HepG2 (cell line): ENCODE measurements around the gene IER2. TPM values are rescaled to one million over a fixed set of nuclear protein-coding genes. Genes with fewer than 3 reads are reported as not detected.

ENCODE experiments used
- ELF3 ChIP-seq: IDR thresholded peaks from 2 replicates; pipeline ENCODE4 v1.6.1; 2016; ENCODE audit warnings: missing genetic modification reagents, missing compliant biosample characterization
- GPN1 ChIP-seq: sonication (generic); formaldehyde crosslinking; IDR thresholded peaks from 2 replicates; pipeline ENCODE4 v1.5.1; 2020; ENCODE audit warnings: missing genetic modification reagents, borderline replicate concordance
- HNF4A ChIP-seq: sonication (generic); formaldehyde crosslinking; IDR thresholded peaks from 2 replicates; pipeline ENCODE4 v1.4.0; 2020; ENCODE audit warnings: missing genetic modification reagents
- HOXA9 ChIP-seq: sonication (generic); formaldehyde crosslinking; IDR thresholded peaks from 2 replicates; pipeline ENCODE4 v1.8.1; 2022; ENCODE audit warnings: missing genetic modification reagents, mild to moderate bottlenecking, moderate library complexity, borderline replicate concordance
- NONO ChIP-seq, 2 experiments: fragments of 450-650 bp in 1 of 2; sonication (generic) in 1 of 2; formaldehyde crosslinking in 1 of 2; IDR thresholded peaks in 1 of 2; conservative IDR thresholded peaks in 1 of 2; 2 replicates each; pipeline versions ENCODE4 v1.6.1 to v1.8.0; 2017 to 2022; ENCODE audit warnings: mild to moderate bottlenecking in 1 of 2, missing genetic modification reagents in 1 of 2, moderate library complexity in 1 of 2
- ONECUT2 ChIP-seq: sonication (generic); formaldehyde crosslinking; IDR thresholded peaks from 2 replicates; pipeline ENCODE4 v1.4.0; 2020; ENCODE audit warnings: missing genetic modification reagents
- PRMT3 ChIP-seq: sonication (generic); formaldehyde crosslinking; IDR thresholded peaks from 2 replicates; pipeline ENCODE4 v1.8.1; 2022; ENCODE audit warnings: low read depth, mild to moderate bottlenecking, moderate library complexity, missing genetic modification reagents, borderline replicate concordance
- ZNF234 ChIP-seq: sonication (generic); formaldehyde crosslinking; conservative IDR thresholded peaks from 2 replicates; pipeline ENCODE4 v1.5.1; 2020; ENCODE audit warnings: mild to moderate bottlenecking, missing genetic modification reagents
- ZNF460 ChIP-seq: sonication (generic); formaldehyde crosslinking; IDR thresholded peaks from 2 replicates; pipeline ENCODE4 v1.5.1; 2020; ENCODE audit warnings: missing genetic modification reagents, mild to moderate bottlenecking, borderline replicate concordance
- ZNF777 ChIP-seq: sonication (generic); formaldehyde crosslinking; IDR thresholded peaks from 2 replicates; pipeline ENCODE4 v1.4.0; 2020; ENCODE audit warnings: missing genetic modification reagents
- ZNF782 ChIP-seq: sonication (generic); formaldehyde crosslinking; IDR thresholded peaks from 2 replicates; pipeline ENCODE4 v1.4.0; 2020; ENCODE audit warnings: missing genetic modification reagents, mild to moderate bottlenecking, borderline replicate concordance
- ZSCAN29 ChIP-seq: sonication (generic); formaldehyde crosslinking; conservative IDR thresholded peaks from 2 replicates; pipeline ENCODE4 v1.4.0; 2020; ENCODE audit warnings: mild to moderate bottlenecking, missing genetic modification reagents
- polyA plus RNA-seq, 8 experiments: library from polyadenylated mRNA; depleted of rRNA in 3 of 8; stranded (reverse) in 7 of 8; unstranded in 1 of 8; fragments of >200 nt; fragmentation: Illumina TruSeq in 4 of 8; extraction: Trizol in 4 of 8; gene quantifications; 2 replicates each; pipeline versions ENCODE4 v1.2.1 to v1.2.3, GENCODE V29; 2011 to 2016; ENCODE audit warnings: low read depth in 4 of 8, missing spikeins in 1 of 8, mixed read lengths in 1 of 8; ENCODE audit not compliant: insufficient read depth in 1 of 8
- total RNA-seq, 5 experiments: library from RNA; depleted of rRNA; stranded (reverse); fragments of >200 nt; fragmentation: Illumina TruSeq; extraction: Trizol; gene quantifications; 2 replicates each; pipeline ENCODE4 v1.2.3, GENCODE V29; 2016; ENCODE audit warnings: low read depth in 1 of 5
- TF ChIP-seq, protein P1 (sequence below): IDR thresholded peaks from 2 replicates; pipeline ENCODE4 v1.6.1; 2016
- TF ChIP-seq, protein P2 (sequence below): sonication (generic); formaldehyde crosslinking; IDR thresholded peaks from 2 replicates; pipeline ENCODE4 v1.5.1; 2020; ENCODE audit warnings: mild to moderate bottlenecking, missing genetic modification reagents, moderate library complexity
- TF ChIP-seq, protein P3 (sequence below): sonication (generic); formaldehyde crosslinking; IDR thresholded peaks from 2 replicates; pipeline ENCODE4 v1.5.0; 2020; ENCODE audit warnings: missing genetic modification reagents
- TF ChIP-seq, protein P4 (sequence below): sonication (generic); formaldehyde crosslinking; IDR thresholded peaks from 2 replicates; pipeline ENCODE4 v1.8.1; 2023; ENCODE audit warnings: mild to moderate bottlenecking, moderate library complexity, missing genetic modification reagents
- TF ChIP-seq, protein P5 (sequence below): sonication (generic); formaldehyde crosslinking; IDR thresholded peaks from 2 replicates; pipeline ENCODE4 v1.4.0; 2020; ENCODE audit warnings: missing genetic modification reagents
- TF ChIP-seq, protein P6 (sequence below): IDR thresholded peaks from 2 replicates; pipeline ENCODE4 v1.6.1; 2012; ENCODE audit warnings: low read length, improper control_type of control experiment

IER2 gene
- total and polyA plus RNA-seq, 2 of the 13 experiments (the other 11 are each of a cell fraction or from before 2014, with no cell fraction given), result 10.1 to 14.3 TPM

DNA sequence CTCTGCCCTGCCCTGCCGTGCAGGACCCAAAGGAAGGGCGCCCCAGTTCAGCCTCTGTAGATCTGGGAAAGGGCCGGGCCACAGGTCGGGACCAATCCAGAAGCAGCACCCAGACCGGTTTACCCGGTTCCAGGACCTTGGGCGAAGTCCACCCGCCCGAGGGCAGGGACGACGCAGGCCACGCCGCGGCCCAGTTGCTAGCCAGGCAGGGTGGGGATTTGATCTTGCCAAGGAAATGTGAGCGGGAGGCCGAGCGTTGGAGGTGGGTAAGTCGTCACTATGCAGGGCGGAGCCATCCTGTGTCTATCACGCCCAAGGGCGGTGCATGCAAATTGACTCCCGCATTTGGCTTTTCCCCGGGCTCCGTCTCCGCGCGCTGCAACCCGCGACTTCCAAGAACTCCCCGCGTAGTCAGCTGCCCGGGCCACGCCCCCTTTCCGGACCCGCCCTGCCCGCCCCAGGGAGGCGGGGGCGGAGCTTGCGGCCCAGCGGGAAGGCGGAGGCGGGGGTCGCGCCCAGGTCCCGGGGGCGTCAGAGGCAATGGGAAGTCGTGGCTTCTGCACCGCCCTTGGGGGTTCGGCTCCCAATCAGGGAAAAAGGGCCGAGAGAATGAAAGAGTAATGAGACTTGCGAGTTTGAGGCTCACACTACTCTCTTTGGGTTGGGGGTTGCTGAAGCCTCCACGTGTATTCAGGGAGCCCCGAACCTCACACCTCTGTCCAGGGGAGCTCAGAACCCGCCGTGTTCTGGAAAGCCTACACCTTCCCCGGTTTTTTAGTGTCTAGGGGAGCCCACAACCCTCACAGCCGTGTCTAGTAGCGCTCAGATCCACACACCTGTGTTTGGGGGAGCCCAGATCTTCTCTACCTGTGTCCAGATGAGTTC, 12.8 kb downstream of the IER2 start (continued):
- TF ChIP-seq, protein P1, sequence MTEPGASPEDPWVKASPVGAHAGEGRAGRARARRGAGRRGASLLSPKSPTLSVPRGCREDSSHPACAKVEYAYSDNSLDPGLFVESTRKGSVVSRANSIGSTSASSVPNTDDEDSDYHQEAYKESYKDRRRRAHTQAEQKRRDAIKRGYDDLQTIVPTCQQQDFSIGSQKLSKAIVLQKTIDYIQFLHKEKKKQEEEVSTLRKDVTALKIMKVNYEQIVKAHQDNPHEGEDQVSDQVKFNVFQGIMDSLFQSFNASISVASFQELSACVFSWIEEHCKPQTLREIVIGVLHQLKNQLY (CRISPR knock-in tag), result peak; percentile 69
- TF ChIP-seq ZNF777 (CRISPR knock-in tag), result peak; percentile 88
- TF ChIP-seq, protein P2, sequence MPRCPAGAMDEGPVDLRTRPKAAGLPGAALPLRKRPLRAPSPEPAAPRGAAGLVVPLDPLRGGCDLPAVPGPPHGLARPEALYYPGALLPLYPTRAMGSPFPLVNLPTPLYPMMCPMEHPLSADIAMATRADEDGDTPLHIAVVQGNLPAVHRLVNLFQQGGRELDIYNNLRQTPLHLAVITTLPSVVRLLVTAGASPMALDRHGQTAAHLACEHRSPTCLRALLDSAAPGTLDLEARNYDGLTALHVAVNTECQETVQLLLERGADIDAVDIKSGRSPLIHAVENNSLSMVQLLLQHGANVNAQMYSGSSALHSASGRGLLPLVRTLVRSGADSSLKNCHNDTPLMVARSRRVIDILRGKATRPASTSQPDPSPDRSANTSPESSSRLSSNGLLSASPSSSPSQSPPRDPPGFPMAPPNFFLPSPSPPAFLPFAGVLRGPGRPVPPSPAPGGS (CRISPR knock-in tag), result no peak; the same call in 1 of the 2 replicates
- TF ChIP-seq ZSCAN29, result no peak
- peak; percentile 82 for TF ChIP-seq ELF3 (CRISPR knock-in tag)
- TF ChIP-seq, protein P3, sequence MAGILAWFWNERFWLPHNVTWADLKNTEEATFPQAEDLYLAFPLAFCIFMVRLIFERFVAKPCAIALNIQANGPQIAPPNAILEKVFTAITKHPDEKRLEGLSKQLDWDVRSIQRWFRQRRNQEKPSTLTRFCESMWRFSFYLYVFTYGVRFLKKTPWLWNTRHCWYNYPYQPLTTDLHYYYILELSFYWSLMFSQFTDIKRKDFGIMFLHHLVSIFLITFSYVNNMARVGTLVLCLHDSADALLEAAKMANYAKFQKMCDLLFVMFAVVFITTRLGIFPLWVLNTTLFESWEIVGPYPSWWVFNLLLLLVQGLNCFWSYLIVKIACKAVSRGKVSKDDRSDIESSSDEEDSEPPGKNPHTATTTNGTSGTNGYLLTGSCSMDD (CRISPR knock-in tag), result no peak
- TF ChIP-seq NONO (IDR thresholded peaks at IDR 0.05), result no peak
- peak; percentile 62 for TF ChIP-seq NONO (CRISPR knock-in tag; conservative IDR thresholded peaks at IDR 0.05)
- no peak for TF ChIP-seq HOXA9 (CRISPR knock-in tag)
- TF ChIP-seq, protein P4, sequence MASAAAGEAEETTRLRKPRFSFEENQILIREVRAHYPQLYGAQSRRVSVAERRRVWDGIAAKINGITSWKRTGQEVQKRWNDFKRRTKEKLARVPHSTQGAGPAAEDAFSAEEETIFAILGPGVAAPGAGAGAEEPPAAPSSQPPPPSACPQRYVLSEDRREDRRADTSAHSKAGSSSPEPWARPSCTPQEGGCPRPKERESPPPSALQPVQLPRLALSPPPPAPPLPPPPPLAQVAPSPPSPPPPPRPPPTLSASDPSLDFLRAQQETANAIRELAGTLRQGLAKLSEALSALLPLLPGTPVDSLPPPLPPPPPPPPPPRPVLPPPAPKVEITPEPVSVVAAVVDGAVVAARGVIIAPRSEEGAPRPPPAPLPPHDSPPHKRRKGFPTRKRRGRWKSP, result no peak
- no peak for TF ChIP-seq ZNF234 (CRISPR knock-in tag)
- peak; percentile 43; the same call in 1 of the 2 replicates for TF ChIP-seq ZNF460 (CRISPR knock-in tag)
- TF ChIP-seq ONECUT2, result no peak
- peak; percentile 99 for TF ChIP-seq HNF4A
- no peak for TF ChIP-seq GPN1 (CRISPR knock-in tag)
- peak; percentile 52; the same call in 1 of the 2 replicates for TF ChIP-seq ZNF782 (CRISPR knock-in tag)
- no peak for TF ChIP-seq PRMT3 (CRISPR knock-in tag)
- TF ChIP-seq, protein P5, sequence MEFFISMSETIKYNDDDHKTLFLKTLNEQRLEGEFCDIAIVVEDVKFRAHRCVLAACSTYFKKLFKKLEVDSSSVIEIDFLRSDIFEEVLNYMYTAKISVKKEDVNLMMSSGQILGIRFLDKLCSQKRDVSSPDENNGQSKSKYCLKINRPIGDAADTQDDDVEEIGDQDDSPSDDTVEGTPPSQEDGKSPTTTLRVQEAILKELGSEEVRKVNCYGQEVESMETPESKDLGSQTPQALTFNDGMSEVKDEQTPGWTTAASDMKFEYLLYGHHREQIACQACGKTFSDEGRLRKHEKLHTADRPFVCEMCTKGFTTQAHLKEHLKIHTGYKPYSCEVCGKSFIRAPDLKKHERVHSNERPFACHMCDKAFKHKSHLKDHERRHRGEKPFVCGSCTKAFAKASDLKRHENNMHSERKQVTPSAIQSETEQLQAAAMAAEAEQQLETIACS (CRISPR knock-in tag), result no peak
- TF ChIP-seq, protein P6, sequence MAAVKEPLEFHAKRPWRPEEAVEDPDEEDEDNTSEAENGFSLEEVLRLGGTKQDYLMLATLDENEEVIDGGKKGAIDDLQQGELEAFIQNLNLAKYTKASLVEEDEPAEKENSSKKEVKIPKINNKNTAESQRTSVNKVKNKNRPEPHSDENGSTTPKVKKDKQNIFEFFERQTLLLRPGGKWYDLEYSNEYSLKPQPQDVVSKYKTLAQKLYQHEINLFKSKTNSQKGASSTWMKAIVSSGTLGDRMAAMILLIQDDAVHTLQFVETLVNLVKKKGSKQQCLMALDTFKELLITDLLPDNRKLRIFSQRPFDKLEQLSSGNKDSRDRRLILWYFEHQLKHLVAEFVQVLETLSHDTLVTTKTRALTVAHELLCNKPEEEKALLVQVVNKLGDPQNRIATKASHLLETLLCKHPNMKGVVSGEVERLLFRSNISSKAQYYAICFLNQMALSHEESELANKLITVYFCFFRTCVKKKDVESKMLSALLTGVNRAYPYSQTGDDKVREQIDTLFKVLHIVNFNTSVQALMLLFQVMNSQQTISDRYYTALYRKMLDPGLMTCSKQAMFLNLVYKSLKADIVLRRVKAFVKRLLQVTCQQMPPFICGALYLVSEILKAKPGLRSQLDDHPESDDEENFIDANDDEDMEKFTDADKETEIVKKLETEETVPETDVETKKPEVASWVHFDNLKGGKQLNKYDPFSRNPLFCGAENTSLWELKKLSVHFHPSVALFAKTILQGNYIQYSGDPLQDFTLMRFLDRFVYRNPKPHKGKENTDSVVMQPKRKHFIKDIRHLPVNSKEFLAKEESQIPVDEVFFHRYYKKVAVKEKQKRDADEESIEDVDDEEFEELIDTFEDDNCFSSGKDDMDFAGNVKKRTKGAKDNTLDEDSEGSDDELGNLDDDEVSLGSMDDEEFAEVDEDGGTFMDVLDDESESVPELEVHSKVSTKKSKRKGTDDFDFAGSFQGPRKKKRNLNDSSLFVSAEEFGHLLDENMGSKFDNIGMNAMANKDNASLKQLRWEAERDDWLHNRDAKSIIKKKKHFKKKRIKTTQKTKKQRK, result no peak
